ENCODE data around the gene CNKSR3. TPM values are rescaled to one million over a fixed set of nuclear protein-coding genes. Genes with fewer than 3 reads are reported as not detected.

The CNKSR3 gene
- total RNA-seq, 6 experiments from 2014 or later: 19.8 to 43.4 (median 26.9) TPM

GRCh38 chr6:154528310-154528915 is 17.9 kb upstream of the CNKSR3 start:
- no peak for DNase-seq
- H3K4me1 ChIP-seq: no peaks in the 10 kb centered on the region

GRCh38 chr6:154526996-154527395 is 16.5 kb upstream of the CNKSR3 start:
- ATAC-seq (no peak), DNase-seq (no peak)
- H3K4me3 ChIP-seq: no peak overlapping the region
- no peaks in the 10 kb centered on the region for H3K36me3 ChIP-seq
- H3K9me3 ChIP-seq: no peaks in the 10 kb centered on the region
- intact Hi-C loops (cut with DNase I): no loop called here
- H3K27me3 ChIP-seq: no peaks in the 10 kb centered on the region
- no peak for TF ChIP-seq CTCF (IDR thresholded peaks at IDR 0.05)
- no peak for TF ChIP-seq POLR2A (IDR thresholded peaks at IDR 0.05)
- no peak overlapping the region for H3K27ac ChIP-seq
- 100% methylated on average over 1 of the region's 1 CpG for WGBS (ENCODE audit: insufficient coverage, low coverage, low lambda C conversion rate, missing lambda C conversion rate)
- no peaks in the 10 kb centered on the region for H3K4me1 ChIP-seq

More at GRCh38 chr6:154528310-154528915, 17.9 kb upstream of the CNKSR3 start:
- WGBS (ENCODE audit: insufficient coverage, low coverage, low lambda C conversion rate, missing lambda C conversion rate): 80% methylated on average over 1 of the region's 3 CpGs
- ATAC-seq: no peak
- TF ChIP-seq POLR2A (IDR thresholded peaks at IDR 0.05) (no peak), CTCF (IDR thresholded peaks at IDR 0.05) (no peak)
- intact Hi-C loops (cut with DNase I): no loop called here
- Histone ChIP-seq H3K27ac (no peak overlapping the region), H3K36me3 (no peaks in the 10 kb centered on the region), H3K27me3 (no peaks in the 10 kb centered on the region), H3K4me3 (no peak overlapping the region), H3K9me3 (no peaks in the 10 kb centered on the region)

- no peak for DNase-seq
- no peaks in the 10 kb centered on the region for H3K9me3 ChIP-seq
- H3K27me3 ChIP-seq: no peaks in the 10 kb centered on the region
- intact Hi-C loops (cut with DNase I): no loop called here
- no peaks in the 10 kb centered on the region for H3K4me1 ChIP-seq
- no peak for ATAC-seq
- WGBS (ENCODE audit: insufficient coverage, low coverage, low lambda C conversion rate, missing lambda C conversion rate): 86% methylated on average over 4 of the region's 4 CpGs
- H3K4me3 ChIP-seq: no peak overlapping the region
- TF ChIP-seq CTCF (IDR thresholded peaks at IDR 0.05) (no peak), POLR2A (IDR thresholded peaks at IDR 0.05) (no peak)
- H3K36me3 ChIP-seq: no peaks in the 10 kb centered on the region
- H3K27ac ChIP-seq: no peak overlapping the region
Observed at GRCh38 chr6:154522576-154522975, 12.1 kb upstream of the CNKSR3 start.

GRCh38 chr6:154521412-154521811 is 10.9 kb upstream of the CNKSR3 start:
- no peak for DNase-seq
- no peaks in the 10 kb centered on the region for H3K9me3 ChIP-seq
- no peak overlapping the region for H3K4me3 ChIP-seq
- no peak overlapping the region for H3K27ac ChIP-seq
- intact Hi-C loops (cut with DNase I): no loop called here
- H3K4me1 ChIP-seq: no peaks in the 10 kb centered on the region
- ATAC-seq: no peak
- no peaks in the 10 kb centered on the region for H3K36me3 ChIP-seq
- TF ChIP-seq CTCF (IDR thresholded peaks at IDR 0.05) (no peak), POLR2A (IDR thresholded peaks at IDR 0.05) (no peak)
- 88% methylated on average over 3 of the region's 7 CpGs for WGBS (ENCODE audit: insufficient coverage, low coverage, low lambda C conversion rate, missing lambda C conversion rate)
- no peaks in the 10 kb centered on the region for H3K27me3 ChIP-seq

GRCh38 chr6:154520280-154520679 is 9.8 kb upstream of the CNKSR3 start:
- intact Hi-C loops (cut with DNase I): no loop called here
- no peak overlapping the region for H3K27ac ChIP-seq
- TF ChIP-seq POLR2A (IDR thresholded peaks at IDR 0.05): no peak
- TF ChIP-seq CTCF (IDR thresholded peaks at IDR 0.05): no peak
- WGBS (ENCODE audit: insufficient coverage, low coverage, low lambda C conversion rate, missing lambda C conversion rate): 48% methylated on average over 5 of the region's 5 CpGs
- no peaks in the 10 kb centered on the region for H3K9me3 ChIP-seq
- no peaks in the 10 kb centered on the region for H3K4me1 ChIP-seq
- H3K4me3 ChIP-seq: no peak overlapping the region
- DNase-seq (no peak), ATAC-seq (no peak)
- no peaks in the 10 kb centered on the region for H3K36me3 ChIP-seq
- no peaks in the 10 kb centered on the region for H3K27me3 ChIP-seq

Measured in right lobe of liver (tissue), 6 donors.